ENCODE measurements around the gene MAP3K4. TPM values are rescaled to one million over a fixed set of nuclear protein-coding genes. Genes with fewer than 3 reads are reported as not detected.

Gene MAP3K4
- total RNA-seq, 2 donors from 2014 or later = 30.2 to 33.5 TPM

GRCh38 chr6:161134550-161135298 is 143.2 kb downstream of the MAP3K4 start:
- ATAC-seq (no peak), DNase-seq (no peak)
- intact Hi-C loops (cut with DNase I) = no loop called here

DNA sequence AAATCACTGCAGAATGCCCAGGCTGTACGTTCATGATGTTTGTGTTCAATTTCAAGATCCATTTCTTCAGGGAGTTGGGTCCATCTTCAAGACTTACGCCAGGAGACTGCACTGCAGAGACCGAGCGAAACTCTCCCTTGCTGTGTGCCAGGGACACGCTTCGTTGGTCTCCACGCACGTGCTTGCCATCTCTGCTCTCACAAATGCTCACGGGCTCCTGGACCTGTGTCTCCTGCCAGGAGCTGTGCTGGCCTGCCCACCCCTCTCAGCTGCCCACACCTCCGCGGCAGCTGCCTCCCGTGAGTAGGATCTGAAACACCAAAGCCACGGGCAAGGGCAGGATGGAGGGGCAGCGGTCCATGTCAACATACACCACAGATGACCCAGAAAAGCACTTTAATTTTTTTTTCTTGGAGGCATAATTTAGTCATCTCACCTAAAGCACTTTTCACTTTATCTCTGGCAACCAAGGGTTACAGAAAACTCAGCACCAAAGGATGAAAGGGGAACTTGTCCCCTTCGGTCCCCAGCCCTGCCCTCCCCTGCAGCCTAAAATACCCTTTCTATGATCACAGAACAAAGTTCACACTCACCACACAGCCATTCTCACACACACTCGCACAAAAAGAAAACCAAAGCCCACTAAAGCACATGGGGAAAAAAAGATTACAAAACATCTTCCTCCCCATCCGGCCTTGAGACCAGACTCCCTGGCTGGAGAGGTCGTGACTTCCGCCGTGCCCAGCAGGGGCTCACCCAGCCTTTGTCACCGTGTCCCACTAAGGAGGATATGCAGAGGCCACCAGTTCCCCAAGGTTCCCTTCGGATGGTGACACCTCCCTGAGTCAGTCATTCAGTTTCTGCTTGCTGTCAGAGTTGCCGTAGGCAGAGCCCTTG is 144.4 kb downstream of the MAP3K4 start:
- no peak for ATAC-seq
- DNase-seq = no peak
- intact Hi-C loops (cut with DNase I) = no loop called here

DNA sequence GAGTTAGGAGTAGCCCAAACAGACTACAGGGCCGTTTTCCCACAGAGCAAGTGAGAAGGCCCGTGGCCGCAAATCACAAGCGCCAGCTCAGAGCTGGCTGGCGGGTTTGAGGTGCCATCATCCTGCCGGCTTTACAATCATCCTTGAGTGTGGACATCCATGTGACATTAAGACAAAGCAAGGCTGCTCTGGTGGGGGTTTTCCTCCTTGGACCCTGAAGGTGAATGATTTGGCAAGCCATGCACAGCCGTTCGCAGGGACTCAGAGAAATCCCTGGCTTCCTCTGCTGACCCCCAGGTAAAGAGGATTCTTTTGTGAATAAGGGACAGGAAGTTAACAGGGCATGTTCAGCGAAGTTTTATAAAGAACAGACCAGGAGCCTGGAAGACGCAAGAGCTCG is 145.1 kb downstream of the MAP3K4 start:
- ATAC-seq = no peak

GRCh38 chr6:161137320-161137719 is 145.8 kb downstream of the MAP3K4 start:
- intact Hi-C loops (cut with DNase I) = no loop called here
- DNase-seq = no peak
- ATAC-seq = no peak

More for the DNA sequence above, 145.1 kb downstream of the MAP3K4 start:
- no peak for DNase-seq
- intact Hi-C loops (cut with DNase I) = no loop called here

- intact Hi-C loops (cut with DNase I) = no loop called here
- DNase-seq (no peak), ATAC-seq (no peak)
These were observed 146.4 kb downstream of the MAP3K4 start for GRCh38 chr6:161137839-161138542.

DNA sequence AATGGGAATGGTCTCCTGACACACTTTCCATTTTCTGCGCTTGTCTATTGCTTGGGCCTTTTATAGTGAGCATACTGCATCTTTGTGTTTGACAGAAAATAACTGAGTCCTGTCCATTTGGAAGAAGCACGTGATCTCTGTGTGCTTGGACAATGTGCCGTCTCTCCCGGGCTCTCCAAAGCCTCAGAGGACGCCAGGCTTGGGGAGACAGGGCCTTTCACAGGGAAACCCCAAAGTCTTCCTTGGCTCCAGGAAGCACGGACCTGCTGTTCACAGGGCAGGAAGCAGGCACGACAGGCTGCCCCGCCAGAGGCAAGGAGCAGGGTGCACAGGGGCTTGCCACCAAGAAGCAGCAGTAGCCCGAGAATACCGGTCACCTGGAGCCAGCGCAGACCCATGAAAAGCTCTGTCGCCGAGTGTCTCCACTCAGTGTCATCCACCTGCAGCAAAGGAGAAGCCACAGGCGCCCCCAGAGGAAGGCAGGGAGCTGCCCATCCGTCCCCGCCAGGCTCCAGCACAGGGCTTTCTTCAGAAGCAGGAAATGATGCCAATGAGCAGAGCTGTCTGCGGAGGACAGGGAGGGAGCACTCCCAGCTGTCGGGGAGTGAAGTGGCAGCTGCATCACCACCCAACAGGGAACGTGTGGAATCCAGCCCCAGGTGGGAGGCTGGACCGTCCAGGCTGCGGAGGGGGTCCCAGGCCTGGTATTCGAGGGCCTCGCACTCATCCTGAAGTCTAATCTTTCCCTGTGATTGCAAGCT is 147.2 kb downstream of the MAP3K4 start:
- intact Hi-C loops (cut with DNase I) = no loop called here
- DNase-seq = no peak
- ATAC-seq = no peak

- intact Hi-C loops (cut with DNase I) = no loop called here
- ATAC-seq (no peak), DNase-seq (no peak)
These were observed 147.8 kb downstream of the MAP3K4 start for GRCh38 chr6:161139304-161139765.

- intact Hi-C loops (cut with DNase I) = no loop called here
- ATAC-seq = peak in 1 of 2 donors; percentile 38
- DNase-seq = no peak
These were observed 148.4 kb downstream of the MAP3K4 start for GRCh38 chr6:161139766-161140553.

- no peak for ATAC-seq
- DNase-seq = no peak
- intact Hi-C loops (cut with DNase I) = no loop called here
These were observed 148.9 kb downstream of the MAP3K4 start for GRCh38 chr6:161140554-161140875.

GRCh38 chr6:161141173-161141572 is 149.6 kb downstream of the MAP3K4 start:
- DNase-seq (no peak), ATAC-seq (no peak)
- intact Hi-C loops (cut with DNase I) = no loop called here

DNA sequence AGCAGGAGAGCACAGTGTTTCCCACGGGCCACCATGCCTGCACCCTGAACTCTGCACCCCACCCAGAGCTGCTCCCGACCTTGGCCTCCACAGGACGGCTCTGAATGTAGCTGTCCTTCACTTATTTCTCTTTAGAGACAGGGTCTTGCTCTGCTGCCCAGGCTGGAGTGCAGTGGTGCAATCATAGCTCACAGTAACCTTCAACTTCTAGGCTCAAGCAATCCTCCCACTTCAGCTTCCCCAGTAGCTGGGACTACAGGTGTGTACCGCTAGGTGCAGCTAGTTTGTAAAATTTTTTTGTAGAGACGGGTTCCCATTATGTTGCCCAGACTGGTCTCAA is 151.4 kb downstream of the MAP3K4 start:
- ATAC-seq = no peak
- no peak for DNase-seq
- intact Hi-C loops (cut with DNase I) = no loop called here

- no peak for ATAC-seq
- no peak for DNase-seq
- intact Hi-C loops (cut with DNase I) = no loop called here
These were observed 152.3 kb downstream of the MAP3K4 start for GRCh38 chr6:161143663-161144430.

DNA sequence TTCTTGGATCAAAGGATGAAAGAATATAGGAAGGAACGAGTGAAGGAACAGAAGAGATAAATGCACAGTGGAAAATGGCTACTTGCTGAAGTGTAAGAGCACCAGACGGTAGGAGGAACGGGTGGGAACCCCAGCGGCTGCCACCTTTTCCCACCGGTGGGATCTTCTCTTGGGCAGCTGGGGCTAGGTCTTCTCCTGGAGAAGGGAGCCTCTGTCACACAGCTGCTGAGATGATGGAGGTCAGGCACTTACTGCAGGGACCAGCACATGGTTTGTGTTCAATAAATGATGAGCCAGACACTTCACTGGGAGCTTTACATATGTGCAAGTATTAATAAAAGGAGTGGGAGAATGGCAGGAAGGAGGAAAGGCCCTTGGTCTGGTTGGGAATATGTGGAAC is 158.6 kb downstream of the MAP3K4 start:
- intact Hi-C loops (cut with DNase I) = loop anchor here (10.0 kb wide), 1 partner anchor 225 kb away; no protein-coding TSS in a partner anchor
- no peak for DNase-seq
- ATAC-seq = no peak

DNA sequence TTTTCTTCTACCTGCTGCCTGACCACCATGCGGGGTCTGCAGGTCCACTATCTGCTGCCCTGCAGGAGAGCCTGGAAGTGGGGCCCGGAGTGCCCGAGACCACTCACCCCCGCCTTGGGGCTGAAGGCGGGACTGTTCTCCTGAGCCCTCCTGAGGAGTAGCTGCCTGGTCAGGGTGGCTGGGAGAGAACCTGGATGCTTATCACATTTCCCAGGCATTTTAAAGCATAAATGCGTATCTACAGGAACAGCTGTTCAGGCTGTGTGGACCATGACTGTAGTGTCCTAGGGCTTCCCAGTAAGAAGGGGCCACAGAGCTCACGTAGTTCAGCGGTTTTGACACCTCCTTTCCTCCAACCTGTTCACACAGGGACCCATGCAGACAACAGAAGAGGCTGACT is 159.0 kb downstream of the MAP3K4 start:
- no peak for DNase-seq
- intact Hi-C loops (cut with DNase I) = loop anchor here (10.0 kb wide), 1 partner anchor 224 kb away; no protein-coding TSS in a partner anchor
- ATAC-seq = no peak

- intact Hi-C loops (cut with DNase I) = loop anchor here (10.0 kb wide), 1 partner anchor 224 kb away; no protein-coding TSS in a partner anchor
- no peak for ATAC-seq
- DNase-seq = no peak
These were observed 159.6 kb downstream of the MAP3K4 start for GRCh38 chr6:161151059-161151645.

DNA sequence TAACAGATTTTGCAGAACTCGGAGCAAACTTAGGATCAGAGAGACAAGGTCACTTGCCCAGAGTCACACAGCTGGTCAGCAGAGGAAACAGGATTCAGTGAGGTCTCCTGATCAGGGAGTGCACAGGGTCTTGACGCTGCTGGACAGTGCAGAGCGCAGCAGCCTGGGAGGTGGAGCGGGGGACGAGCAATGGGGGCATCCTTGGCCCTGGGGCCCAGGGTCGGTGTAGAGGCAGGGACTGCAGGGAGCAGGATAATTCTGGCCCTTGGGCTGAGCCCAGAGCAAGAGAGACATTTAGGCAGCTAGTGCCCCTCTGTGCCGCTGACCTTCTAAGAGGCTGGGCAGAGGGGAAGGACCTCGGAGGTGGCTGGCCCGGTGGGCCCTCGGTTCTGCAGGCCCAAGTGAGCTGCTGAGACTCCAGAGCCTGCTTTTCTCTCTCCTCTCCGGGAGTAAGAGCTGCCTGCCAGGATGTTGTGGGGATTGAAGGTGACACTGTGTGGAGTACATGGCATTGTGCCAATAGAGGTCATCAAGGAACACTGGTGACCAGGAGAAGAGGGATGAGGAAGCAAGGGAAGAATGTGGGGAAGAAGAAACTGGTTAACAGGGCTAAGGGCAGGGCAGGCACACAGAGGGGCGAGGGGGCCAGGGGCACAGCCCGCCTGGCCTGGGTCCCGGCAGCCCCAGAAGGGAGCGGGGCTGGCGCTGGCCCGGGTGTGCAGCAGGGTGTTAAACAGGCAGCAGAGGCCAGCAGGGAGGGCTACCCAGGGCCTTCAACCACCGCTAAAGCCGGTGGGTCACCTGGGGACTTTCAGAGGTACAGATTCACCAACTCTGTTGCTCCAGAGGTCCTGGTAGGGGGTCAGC is 160.3 kb downstream of the MAP3K4 start:
- no peak for DNase-seq
- ATAC-seq = peak; percentile 48 to 65
- intact Hi-C loops (cut with DNase I) = loop anchor here (10.0 kb wide), 1 partner anchor 223 kb away; no protein-coding TSS in a partner anchor

Data from left cardiac atrium (tissue), 4 donors.